Left lung (tissue), 10 donors: ENCODE measurements around the gene MDM2. TPM values are rescaled to one million over a fixed set of nuclear protein-coding genes. Genes with fewer than 3 reads are reported as not detected.
A peak's percentile ranks its signal among the peaks of the same experiment; 100 is the strongest.
"Not testable (repeated sequence)": the region's sequence is repeated elsewhere in the genome, so short reads cannot be mapped to it uniquely, and the experiment has no call there.

Source experiments
- ATAC-seq: fragments of 200-7000 bp; cut with Tn5 transposase; one replicate; pipeline ENCODE4 v1.9.1; 2020; ENCODE audit warnings: moderate library complexity
- DNase-seq, 4 donors: peaks; one replicate each; pipeline ENCODE4 v3.0.0-alpha.2; 2013 to 2020
- H3K27ac ChIP-seq, 2 donors: fragments of 200-600 bp; sonication (generic) in 1 of 2; one replicate each; pipeline versions ENCODE4 v1.5.0 to v1.8.0; 2020 to 2021
- H3K27me3 ChIP-seq, 2 donors: fragments of 200-600 bp; sonication (generic) in 1 of 2; one replicate each; pipeline versions ENCODE4 v1.5.0 to v1.8.0; 2020 to 2021
- H3K36me3 ChIP-seq, 2 donors: fragments of 200-600 bp; sonication (generic) in 1 of 2; one replicate each; pipeline versions ENCODE4 v1.5.0 to v1.8.0; 2020 to 2021
- H3K4me1 ChIP-seq, 2 donors: fragments of 200-600 bp; one replicate each; pipeline ENCODE4 v1.8.0; 2021
- H3K4me3 ChIP-seq, 2 donors: fragments of 200-600 bp; sonication (generic) in 1 of 2; one replicate each; pipeline versions ENCODE4 v1.5.0 to v1.8.0; 2020 to 2021; ENCODE audit warnings: mild to moderate bottlenecking in 1 of 2
- H3K9me3 ChIP-seq, 2 donors: fragments of 200-600 bp; sonication (generic) in 1 of 2; one replicate each; pipeline versions ENCODE4 v1.5.0 to v1.8.0; 2020 to 2021
- intact Hi-C, 2 donors: fragments of 100-400 bp; cut with DNase I; formaldehyde crosslinking; loops; one replicate each; pipeline versions ENCODE4 v1.11.2 to v1.14.2; 2022
- polyA plus RNA-seq, 6 donors: library from polyadenylated mRNA; unstranded; fragments of 120-200 nt; gene quantifications; one replicate each; pipeline ENCODE4 v1.2.1, GENCODE V29; 2013; ENCODE audit not compliant: insufficient read length in 6 of 6
- total RNA-seq, 2 donors: library from RNA; stranded (reverse); fragmentation: NEBNext Ultra II Directional; extraction: Animal tissue kit (Norgen Biotek cat#: 25700); gene quantifications; one replicate each; pipeline ENCODE4 v1.2.1, GENCODE V29; 2021
- TF ChIP-seq, protein P1 (sequence below), 2 donors: fragments of 200-600 bp; sonication (generic) in 1 of 2; IDR thresholded peaks; one replicate each; pipeline versions ENCODE4 v1.5.0 to v1.8.0; 2021; ENCODE audit warnings: antibody characterized with exemption in 2 of 2
- donor health status: DM: no; HTN: yes; CAD: no.
- donor health status: DM: no; HTN: no; CAD: no.

MDM2 gene
- total and polyA plus RNA-seq, 8 donors: 89.3 to 174 (median 120) TPM

- H3K36me3 ChIP-seq: peaks cover 0 to 14% of the 10 kb centered on the region in 2 donors
- H3K9me3 ChIP-seq: no peaks in the 10 kb centered on the region
- H3K27me3 ChIP-seq: no peaks in the 10 kb centered on the region
- no peak for ATAC-seq
- TF ChIP-seq, protein P1, sequence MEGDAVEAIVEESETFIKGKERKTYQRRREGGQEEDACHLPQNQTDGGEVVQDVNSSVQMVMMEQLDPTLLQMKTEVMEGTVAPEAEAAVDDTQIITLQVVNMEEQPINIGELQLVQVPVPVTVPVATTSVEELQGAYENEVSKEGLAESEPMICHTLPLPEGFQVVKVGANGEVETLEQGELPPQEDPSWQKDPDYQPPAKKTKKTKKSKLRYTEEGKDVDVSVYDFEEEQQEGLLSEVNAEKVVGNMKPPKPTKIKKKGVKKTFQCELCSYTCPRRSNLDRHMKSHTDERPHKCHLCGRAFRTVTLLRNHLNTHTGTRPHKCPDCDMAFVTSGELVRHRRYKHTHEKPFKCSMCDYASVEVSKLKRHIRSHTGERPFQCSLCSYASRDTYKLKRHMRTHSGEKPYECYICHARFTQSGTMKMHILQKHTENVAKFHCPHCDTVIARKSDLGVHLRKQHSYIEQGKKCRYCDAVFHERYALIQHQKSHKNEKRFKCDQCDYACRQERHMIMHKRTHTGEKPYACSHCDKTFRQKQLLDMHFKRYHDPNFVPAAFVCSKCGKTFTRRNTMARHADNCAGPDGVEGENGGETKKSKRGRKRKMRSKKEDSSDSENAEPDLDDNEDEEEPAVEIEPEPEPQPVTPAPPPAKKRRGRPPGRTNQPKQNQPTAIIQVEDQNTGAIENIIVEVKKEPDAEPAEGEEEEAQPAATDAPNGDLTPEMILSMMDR (IDR thresholded peaks at IDR 0.05): no peak
- H3K4me1 ChIP-seq: peaks cover 0 to 26% of the 10 kb centered on the region in 2 donors
- DNase-seq: no peak
- H3K27ac ChIP-seq: no peak overlapping the region
- no peak overlapping the region for H3K4me3 ChIP-seq
- intact Hi-C loops: no loop called here
Measured at GRCh38 chr12:68805592-68806120, 2.3 kb upstream of the MDM2 start.

- peaks cover 0 to 24% of the 10 kb centered on the region in 2 donors for H3K36me3 ChIP-seq
- DNase-seq (no peak), ATAC-seq (no peak)
- H3K4me1 ChIP-seq: peaks cover 0 to 36% of the 10 kb centered on the region in 2 donors
- TF ChIP-seq, protein P1 (IDR thresholded peaks at IDR 0.05): no peak
- peak overlapping the region in 1 of 2 donors; percentile 96 for H3K4me3 ChIP-seq
- H3K9me3 ChIP-seq: no peaks in the 10 kb centered on the region
- peak overlapping the region; percentile 99 for H3K27ac ChIP-seq
- no peaks in the 10 kb centered on the region for H3K27me3 ChIP-seq
- intact Hi-C loops: no loop called here
Measured at GRCh38 chr12:68806488-68807237, 1.3 kb upstream of the MDM2 start.

DNA sequence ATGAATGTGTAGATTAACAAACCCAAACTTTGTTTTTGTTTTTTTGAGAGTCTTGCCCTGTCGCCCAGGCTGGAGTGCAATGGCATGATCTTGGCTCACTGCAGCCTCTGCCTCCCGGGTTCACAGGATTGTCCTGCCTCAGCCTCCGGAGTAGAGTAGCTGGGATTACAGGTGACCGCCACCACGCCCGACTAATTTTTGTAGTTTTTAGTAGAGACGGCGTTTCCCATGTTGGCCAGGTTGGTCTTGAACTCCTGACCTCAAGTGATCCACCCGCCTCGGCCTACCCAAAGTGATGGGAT is 752 bp upstream of the MDM2 start:
- ATAC-seq, H3K9me3 ChIP-seq, DNase-seq, intact Hi-C loops, H3K27me3 ChIP-seq: not testable (repeated sequence)
- peaks cover 0 to 30% of the 10 kb centered on the region in 2 donors for H3K36me3 ChIP-seq
- peaks cover 3 to 42% of the 10 kb centered on the region in 2 donors for H3K4me1 ChIP-seq
- H3K27ac ChIP-seq: peak overlapping the region; percentile 99
- peak overlapping the region; percentile 94 to 96 for H3K4me3 ChIP-seq

GRCh38 chr12:68808388-68809189 is 612 bp downstream of the MDM2 start:
- intact Hi-C loops: no loop called here
- Histone ChIP-seq H3K4me3 (peak overlapping the region; percentile 94 to 96), H3K9me3 (no peaks in the 10 kb centered on the region), H3K36me3 (peaks cover 0 to 37% of the 10 kb centered on the region in 2 donors), H3K4me1 (peaks cover 6 to 55% of the 10 kb centered on the region in 2 donors), H3K27me3 (no peaks in the 10 kb centered on the region), H3K27ac (peak overlapping the region; percentile 99)
- TF ChIP-seq, protein P1 (IDR thresholded peaks at IDR 0.05): no peak
- DNase-seq: peak; percentile 62 to 91 (median 82)
- peak; percentile 81 for ATAC-seq

GRCh38 chr12:68809190-68810026 is 1.4 kb downstream of the MDM2 start:
- TF ChIP-seq, protein P1 (IDR thresholded peaks at IDR 0.05): no peak
- Histone ChIP-seq H3K27ac (peak overlapping the region; percentile 99), H3K36me3 (peaks cover 0 to 45% of the 10 kb centered on the region in 2 donors), H3K4me1 (peaks cover 6 to 64% of the 10 kb centered on the region in 2 donors), H3K27me3 (no peaks in the 10 kb centered on the region), H3K4me3 (peak overlapping the region; percentile 94 to 96), H3K9me3 (no peaks in the 10 kb centered on the region)
- intact Hi-C loops: no loop called here
- ATAC-seq (no peak), DNase-seq (no peak)

DNA sequence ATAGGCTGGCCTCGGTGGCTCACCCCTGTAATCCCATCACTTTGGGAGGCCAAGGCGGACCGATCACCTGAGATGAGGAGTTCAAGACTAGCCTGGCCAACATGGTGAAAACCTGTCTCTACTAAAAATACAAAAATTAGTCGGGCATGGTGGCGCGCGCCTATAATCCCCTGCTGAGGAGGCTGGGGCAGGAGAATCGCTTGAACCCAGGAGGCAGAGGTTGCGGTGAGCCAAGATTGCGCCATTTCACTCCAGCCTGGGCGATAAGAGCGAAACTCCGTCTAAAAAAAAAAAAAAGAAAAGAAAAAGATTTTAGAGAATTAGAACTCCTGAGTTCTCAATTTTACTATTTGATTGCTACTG is 2.0 kb downstream of the MDM2 start:
- intact Hi-C loops, ATAC-seq, H3K9me3 ChIP-seq, H3K27ac ChIP-seq, H3K27me3 ChIP-seq, DNase-seq: not testable (repeated sequence)
- peaks cover 0 to 51% of the 10 kb centered on the region in 2 donors for H3K36me3 ChIP-seq
- peaks cover 6 to 69% of the 10 kb centered on the region in 2 donors for H3K4me1 ChIP-seq
- H3K4me3 ChIP-seq: peak overlapping the region in 1 of 2 donors; percentile 96

DNA sequence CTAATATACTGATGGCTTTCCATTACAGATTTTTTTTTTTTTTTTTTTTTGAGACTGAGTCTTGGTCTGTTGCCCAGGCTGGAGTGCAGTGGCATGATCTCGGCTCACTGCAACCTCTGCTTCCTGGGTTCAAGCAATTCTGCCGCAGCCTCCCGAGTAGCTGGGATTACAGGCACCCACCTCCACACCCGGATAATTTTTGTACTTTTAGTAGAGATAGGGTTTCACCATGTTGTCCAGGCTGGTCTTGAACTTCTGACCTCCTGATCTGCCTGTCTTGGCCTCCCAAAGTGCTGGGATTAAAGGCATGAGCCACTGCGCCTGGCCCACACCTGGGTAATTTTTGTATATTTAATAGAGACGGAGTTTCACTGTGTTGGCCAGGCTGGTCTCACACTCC is 3.6 kb downstream of the MDM2 start:
- H3K27me3 ChIP-seq, H3K4me3 ChIP-seq, intact Hi-C loops, H3K9me3 ChIP-seq, H3K27ac ChIP-seq, DNase-seq, ATAC-seq: not testable (repeated sequence)
- peaks cover 0 to 67% of the 10 kb centered on the region in 2 donors for H3K36me3 ChIP-seq
- H3K4me1 ChIP-seq: peaks cover 6 to 76% of the 10 kb centered on the region in 2 donors
